HepG2 (cell line): ENCODE data around the gene PYGB. TPM values are rescaled to one million over a fixed set of nuclear protein-coding genes. Genes with fewer than 3 reads are reported as not detected.

Experiments
- ATAC-seq: fragments of 200-7000 bp; cut with Tn5 transposase; 3 replicates; pipeline ENCODE4 v1.9.1; 2020; ENCODE audit warnings: mild to moderate bottlenecking, moderate library complexity
- BruUV-seq: library from RNA; stranded (reverse); fragments of 400-500 nt; replicated peaks from 2 replicates; lab custom pipeline; 2021; lab: Mats Ljungman, UMichigan
- CTCF ChIA-PET: fragments of 300-600 bp; formaldehyde crosslinking; extraction: SDS; loops from one replicate; lab custom pipeline; 2021; ENCODE audit warnings: low total read pairs, inconsistent platforms, low intra/inter-chr PET ratio; lab: Yijun Ruan, JAX
- POLR2A ChIA-PET: fragments of 350-600 bp; sonication (Branson Sonifier 250); formaldehyde crosslinking; loops from one replicate; lab custom pipeline; 2020; ENCODE audit warnings: antibody characterized with exemption, inconsistent platforms; lab: Yijun Ruan, JAX
- DNase-seq: peaks from one replicate; pipeline ENCODE4 v3.0.0-alpha.2; 2015; ENCODE audit warnings: low spot score
- FAIRE-seq: peaks from 3 replicates; lab custom pipeline; 2011; peaks lifted over from hg19 to GRCh38; lab: Jason Lieb, UNC
- H2AFZ ChIP-seq: one replicate; pipeline ENCODE4 v1.6.1; 2011; ENCODE audit warnings: low read length, inconsistent platforms
- H3K27ac ChIP-seq: fragments of 300-600 bp; 3 replicates; pipeline ENCODE4 v1.8.0; 2011; ENCODE audit warnings: mixed run types, mild to moderate bottlenecking, mixed read lengths, low read length, inconsistent platforms; ENCODE audit not compliant: insufficient read depth; ENCODE audit errors: extremely low read length
- H3K27me3 ChIP-seq, 2 experiments: fragments of 200-600 bp in 1 of 2; 2 replicates in 1 of 2; 3 replicates in 1 of 2; pipeline versions ENCODE4 v1.6.0 to v1.8.0; 2011; ENCODE audit warnings: low read length in 2 of 2, mild to moderate bottlenecking in 2 of 2, moderate library complexity in 2 of 2, inconsistent platforms in 1 of 2; ENCODE audit not compliant: insufficient read depth in 2 of 2, control insufficient read depth in 1 of 2
- H3K36me3 ChIP-seq, 2 experiments: fragments of 200-600 bp in 1 of 2; replicated peaks in 1 of 2; 2 replicates in 1 of 2; 3 replicates in 1 of 2; pipeline versions ENCODE4 v1.5.1 to v1.8.0; 2011; ENCODE audit warnings: low read length in 2 of 2, inconsistent platforms in 1 of 2; ENCODE audit not compliant: insufficient read depth in 2 of 2, control insufficient read depth in 1 of 2
- H3K4me1 ChIP-seq: 2 replicates; pipeline ENCODE4 v1.5.1; 2012; ENCODE audit warnings: low read length, inconsistent platforms; ENCODE audit not compliant: insufficient read depth
- H3K4me2 ChIP-seq: 2 replicates; pipeline ENCODE4 v1.6.0; 2011; ENCODE audit warnings: low read depth, low read length, inconsistent platforms
- H3K4me3 ChIP-seq, 3 experiments: fragments of 200-600 bp in 1 of 3; sonication (generic), shearing (Covaris generic) in 1 of 3; replicated peaks in 1 of 3; 2 replicates each; pipeline ENCODE4 v1.5.1; 2011 to 2016; ENCODE audit warnings: low read length in 3 of 3, inconsistent platforms in 2 of 3, low read depth in 2 of 3, mild to moderate bottlenecking in 2 of 3, control low read depth in 1 of 3, mixed read lengths in 1 of 3; ENCODE audit not compliant: insufficient read depth in 1 of 3
- H3K79me2 ChIP-seq: one replicate; pipeline ENCODE4 v1.6.1; 2011; ENCODE audit warnings: low read length, inconsistent platforms; ENCODE audit not compliant: insufficient read depth
- H3K9ac ChIP-seq: 2 replicates; pipeline ENCODE4 v1.6.0; 2011; ENCODE audit warnings: mild to moderate bottlenecking, low read depth, low read length, inconsistent platforms; ENCODE audit not compliant: insufficient read depth
- H3K9me3 ChIP-seq: 2 replicates; pipeline ENCODE4 v1.5.1; 2012; ENCODE audit warnings: mild to moderate bottlenecking, low read length
- H4K20me1 ChIP-seq: 2 replicates; pipeline ENCODE4 v1.6.0; 2011; ENCODE audit warnings: inconsistent platforms, mild to moderate bottlenecking, low read length, moderate library complexity; ENCODE audit not compliant: insufficient read depth
- AGO2 ChIP-seq: fragments of 200-400 bp; formaldehyde crosslinking; optimal IDR thresholded peaks from 2 replicates; pipeline ENCODE3; 2017; ENCODE audit warnings: mild to moderate bottlenecking, low read depth, low read length, moderate library complexity
- AHR ChIP-seq: IDR thresholded peaks from 2 replicates; pipeline ENCODE4 v1.6.1; 2018; ENCODE audit warnings: missing genetic modification reagents, missing compliant biosample characterization
- ARNTL ChIP-seq: sonication (generic); formaldehyde crosslinking; IDR thresholded peaks from 2 replicates; pipeline ENCODE4 v1.4.0; 2020; ENCODE audit warnings: mild to moderate bottlenecking, missing genetic modification reagents
- CENPT ChIP-seq: sonication (generic); formaldehyde crosslinking; IDR thresholded peaks from 2 replicates; pipeline ENCODE4 v1.8.0; 2022; ENCODE audit warnings: low read depth, mild to moderate bottlenecking, moderate library complexity, missing genetic modification reagents
- FOXP1 ChIP-seq, 2 experiments: fragments of 450-650 bp in 1 of 2; IDR thresholded peaks; 2 replicates each; pipeline ENCODE4 v1.6.1; 2017 to 2018; ENCODE audit warnings: antibody characterized with exemption in 1 of 2
- KMT2B ChIP-seq: IDR thresholded peaks from 2 replicates; pipeline ENCODE4 v1.6.1; 2016; ENCODE audit warnings: missing genetic modification reagents, missing compliant biosample characterization
- SP4 ChIP-seq: sonication (generic); formaldehyde crosslinking; IDR thresholded peaks from 2 replicates; pipeline ENCODE4 v1.8.1; 2023; ENCODE audit warnings: mild to moderate bottlenecking, missing genetic modification reagents
- SRSF1 ChIP-seq: fragments of 200-400 bp; formaldehyde crosslinking; optimal IDR thresholded peaks from 2 replicates; pipeline ENCODE3; 2017; ENCODE audit warnings: mild to moderate bottlenecking, low read depth, low read length, moderate library complexity
- ZNF121 ChIP-seq: sonication (generic); formaldehyde crosslinking; IDR thresholded peaks from 2 replicates; pipeline ENCODE4 v1.5.0; 2020; ENCODE audit warnings: mild to moderate bottlenecking, missing genetic modification reagents
- ZNF138 ChIP-seq: sonication (generic); formaldehyde crosslinking; IDR thresholded peaks from 2 replicates; pipeline ENCODE4 v1.5.0; 2020; ENCODE audit warnings: mild to moderate bottlenecking, low read depth, missing genetic modification reagents
- ZNF776 ChIP-seq: sonication (generic); formaldehyde crosslinking; IDR thresholded peaks from 2 replicates; pipeline ENCODE4 v1.4.0; 2020; ENCODE audit warnings: mild to moderate bottlenecking, missing genetic modification reagents
- WGBS: methylation state at CpG from one replicate; pipeline ENCODE4 v1.1.6; 2017; ENCODE audit warnings: low lambda C conversion rate; 5-methylcytosine and 5-hydroxymethylcytosine counted together
- in situ Hi-C: cut with HindIII; loops from 2 replicates; pipeline ENCODE4 v1.10.0; 2017; ENCODE audit warnings: low pct_unique_long_range_greater_than_20kb; ENCODE audit not compliant: extremely low pct_ligation_motif_present
- intact Hi-C: fragments of 100-400 bp; cut with micrococcal nuclease; formaldehyde crosslinking; loops from one replicate; pipeline ENCODE4 v1.10.0; 2022; ENCODE audit not compliant: unreplicated experiment
- polyA plus RNA-seq, 8 experiments: library from polyadenylated mRNA; depleted of rRNA in 3 of 8; stranded (reverse) in 7 of 8; unstranded in 1 of 8; fragments of >200 nt; fragmentation: Illumina TruSeq in 4 of 8; extraction: Trizol in 4 of 8; gene quantifications; 2 replicates each; pipeline versions ENCODE4 v1.2.1 to v1.2.3, GENCODE V29; 2011 to 2016; ENCODE audit warnings: low read depth in 4 of 8, missing spikeins in 1 of 8, mixed read lengths in 1 of 8; ENCODE audit not compliant: insufficient read depth in 1 of 8
- total RNA-seq, 5 experiments: library from RNA; depleted of rRNA; stranded (reverse); fragments of >200 nt; fragmentation: Illumina TruSeq; extraction: Trizol; gene quantifications; 2 replicates each; pipeline ENCODE4 v1.2.3, GENCODE V29; 2016; ENCODE audit warnings: low read depth in 1 of 5
- TF ChIP-seq, protein P1 (sequence below): IDR thresholded peaks from 2 replicates; pipeline ENCODE4 v1.6.1; 2016; ENCODE audit warnings: low read depth, borderline replicate concordance
- TF ChIP-seq, protein P2 (sequence below): sonication (generic); formaldehyde crosslinking; IDR thresholded peaks from 2 replicates; pipeline ENCODE4 v1.8.1; 2023; ENCODE audit warnings: mild to moderate bottlenecking, inconsistent platforms, moderate library complexity, missing genetic modification reagents, borderline replicate concordance
- TF ChIP-seq, protein P3 (sequence below): sonication (generic); formaldehyde crosslinking; IDR thresholded peaks from 2 replicates; pipeline ENCODE4 v1.4.0; 2020; ENCODE audit warnings: mild to moderate bottlenecking, missing genetic modification reagents
- TF ChIP-seq, protein P4 (sequence below): sonication (generic); formaldehyde crosslinking; IDR thresholded peaks from 2 replicates; pipeline ENCODE4 v1.4.0; 2020; ENCODE audit warnings: mild to moderate bottlenecking, missing genetic modification reagents

PYGB gene
- total and polyA plus RNA-seq, 2 of the 13 experiments (the other 11 are each of a cell fraction or from before 2014, with no cell fraction given): 24.2 to 86.3 TPM

DNA sequence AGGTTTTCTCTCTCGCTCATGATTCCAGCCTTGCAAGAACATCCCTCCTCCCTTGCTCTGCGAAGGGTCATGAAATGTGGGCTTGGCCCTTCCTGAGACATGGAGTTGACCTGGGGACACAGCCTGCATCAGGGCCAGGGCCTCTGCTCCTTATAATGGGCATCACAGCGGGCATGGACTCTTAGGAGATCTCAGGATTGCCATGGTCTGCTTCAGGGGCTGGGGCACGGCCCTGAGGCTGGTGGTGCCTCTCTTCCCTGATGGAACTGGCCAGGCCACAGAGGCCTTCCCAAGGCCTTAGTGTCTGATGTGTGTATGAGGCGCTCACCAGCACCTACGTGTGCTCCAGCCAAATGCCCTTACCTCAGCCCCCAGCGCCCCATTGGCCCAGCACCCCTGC lies 28.5 kb upstream of the PYGB start:
- H2AFZ ChIP-seq: no peak overlapping the region
- H4K20me1 ChIP-seq: no peaks in the 10 kb centered on the region
- H3K36me3 ChIP-seq: peaks cover 36 to 64% of the 10 kb centered on the region in 2 experiments
- intact Hi-C loops (no loop called here), in situ Hi-C loops (no loop called here)
- TF ChIP-seq, protein P1, sequence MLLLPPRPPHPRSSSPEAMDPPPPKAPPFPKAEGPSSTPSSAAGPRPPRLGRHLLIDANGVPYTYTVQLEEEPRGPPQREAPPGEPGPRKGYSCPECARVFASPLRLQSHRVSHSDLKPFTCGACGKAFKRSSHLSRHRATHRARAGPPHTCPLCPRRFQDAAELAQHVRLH (CRISPR knock-in tag): no peak
- no peak for TF ChIP-seq KMT2B (CRISPR knock-in tag)
- FAIRE-seq (no peak), DNase-seq (no peak), ATAC-seq (no peak)
- no TSS peak for BruUV-seq
- H3K27me3 ChIP-seq: no peaks in the 10 kb centered on the region
- 100% methylated on average over 7 of the region's 7 CpGs for WGBS
- CTCF ChIA-PET: interaction anchor here (0.9 to 1.3 kb wide), 2 partner anchors 28 to 224 kb away, joined by 3 read pairs; partner anchors contain the start of gene PYGB
- H3K9me3 ChIP-seq: no peaks in the 10 kb centered on the region
- H3K4me2 ChIP-seq: no peak overlapping the region
- peaks cover 27% of the 10 kb centered on the region for H3K4me1 ChIP-seq
- no peaks in the 10 kb centered on the region for H3K79me2 ChIP-seq
- H3K27ac ChIP-seq: no peak overlapping the region
- no peak overlapping the region for H3K4me3 ChIP-seq
- POLR2A ChIA-PET: interaction anchor here (1.1 to 1.9 kb wide), 2 partner anchors 13 to 28 kb away, joined by 3 to 6 read pairs; partner anchors contain the start of gene PYGB
- H3K9ac ChIP-seq: no peak overlapping the region

DNA sequence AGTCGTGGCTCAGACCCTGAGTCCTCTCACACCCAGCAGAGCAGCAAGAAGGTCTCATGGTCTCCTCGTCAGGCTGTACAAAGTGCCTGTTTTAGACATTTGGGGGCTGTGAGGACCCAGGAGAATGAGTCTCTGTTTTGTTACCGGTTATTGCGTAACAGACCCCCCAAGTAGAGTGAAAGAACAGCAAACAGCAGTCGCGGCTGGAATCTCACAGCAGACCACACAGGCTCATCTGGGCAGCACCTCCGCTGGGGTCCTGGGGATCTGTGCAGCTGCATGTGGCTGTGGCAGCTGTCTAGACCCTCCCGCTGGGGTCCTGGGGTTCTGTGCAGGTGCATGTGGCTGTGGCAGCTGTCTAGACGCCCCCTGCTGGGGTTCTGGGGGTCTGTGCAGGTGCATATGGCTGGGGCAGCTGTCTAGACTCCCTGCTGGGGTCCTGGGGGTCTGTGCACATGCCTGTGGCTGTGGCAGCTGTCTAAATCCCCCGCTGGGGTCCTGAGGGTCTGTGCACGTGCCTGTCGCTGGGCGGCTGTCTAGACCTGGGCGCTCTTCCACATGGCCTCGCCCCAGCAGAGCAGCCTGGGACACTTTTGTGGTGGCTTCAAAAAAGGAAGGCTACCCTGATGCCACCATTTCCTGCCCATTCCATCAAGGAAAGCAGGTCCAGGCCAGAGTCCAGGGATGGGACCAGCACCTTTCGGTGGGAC lies 27.7 kb upstream of the PYGB start:
- ChIA-PET CTCF (interaction anchor here (0.9 to 1.3 kb wide), 2 partner anchors 28 to 225 kb away, joined by 3 read pairs; partner anchors contain the start of gene PYGB), POLR2A (no interaction called here)
- Histone ChIP-seq H2AFZ (no peak overlapping the region), H3K79me2 (no peaks in the 10 kb centered on the region), H3K27me3 (no peaks in the 10 kb centered on the region), H3K4me2 (no peak overlapping the region), H3K4me1 (peaks cover 27% of the 10 kb centered on the region), H3K36me3 (peaks cover 32 to 56% of the 10 kb centered on the region in 2 experiments), H3K27ac (no peak overlapping the region), H4K20me1 (no peaks in the 10 kb centered on the region), H3K4me3 (no peak overlapping the region), H3K9me3 (no peaks in the 10 kb centered on the region), H3K9ac (no peak overlapping the region)
- intact Hi-C loops: no loop called here
- FAIRE-seq: peak; percentile 8
- no peak for DNase-seq
- BruUV-seq: no TSS peak
- WGBS: 86% methylated on average over 16 of the region's 16 CpGs
- peak; percentile 28 for ATAC-seq
- in situ Hi-C loops: no loop called here
- no peak for TF ChIP-seq FOXP1 (IDR thresholded peaks at IDR 0.05)
- TF ChIP-seq FOXP1 (CRISPR knock-in tag; IDR thresholded peaks at IDR 0.05): no peak
- no peak for TF ChIP-seq ARNTL (CRISPR knock-in tag)
- 0 out of 2 replicates have a peak, but pooled peaks have one; percentile 2 for TF ChIP-seq ZNF776 (CRISPR knock-in tag)
- TF ChIP-seq, protein P2, sequence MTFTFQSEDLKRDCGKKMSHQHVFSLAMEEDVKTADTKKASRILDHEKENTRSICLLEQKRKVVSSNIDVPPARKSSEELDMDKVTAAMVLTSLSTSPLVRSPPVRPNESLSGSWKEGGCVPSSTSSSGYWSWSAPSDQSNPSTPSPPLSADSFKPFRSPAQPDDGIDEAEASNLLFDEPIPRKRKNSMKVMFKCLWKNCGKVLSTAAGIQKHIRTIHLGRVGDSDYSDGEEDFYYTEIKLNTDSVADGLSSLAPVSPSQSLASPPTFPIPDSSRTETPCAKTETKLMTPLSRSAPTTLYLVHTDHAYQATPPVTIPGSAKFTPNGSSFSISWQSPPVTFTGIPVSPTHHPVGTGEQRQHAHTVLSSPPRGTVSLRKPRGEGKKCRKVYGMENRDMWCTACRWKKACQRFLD: 0 out of 2 replicates have a peak, but pooled peaks have one; percentile 58
- TF ChIP-seq AHR (CRISPR knock-in tag): 0 out of 2 replicates have a peak, but pooled peaks have one; percentile 6
- TF ChIP-seq, protein P3, sequence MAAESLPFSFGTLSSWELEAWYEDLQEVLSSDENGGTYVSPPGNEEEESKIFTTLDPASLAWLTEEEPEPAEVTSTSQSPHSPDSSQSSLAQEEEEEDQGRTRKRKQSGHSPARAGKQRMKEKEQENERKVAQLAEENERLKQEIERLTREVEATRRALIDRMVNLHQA (CRISPR knock-in tag): no peak
- TF ChIP-seq SP4 (CRISPR knock-in tag): no peak
- TF ChIP-seq CENPT (CRISPR knock-in tag): no peak
- TF ChIP-seq SRSF1: peak; percentile 24
- TF ChIP-seq, protein P4, sequence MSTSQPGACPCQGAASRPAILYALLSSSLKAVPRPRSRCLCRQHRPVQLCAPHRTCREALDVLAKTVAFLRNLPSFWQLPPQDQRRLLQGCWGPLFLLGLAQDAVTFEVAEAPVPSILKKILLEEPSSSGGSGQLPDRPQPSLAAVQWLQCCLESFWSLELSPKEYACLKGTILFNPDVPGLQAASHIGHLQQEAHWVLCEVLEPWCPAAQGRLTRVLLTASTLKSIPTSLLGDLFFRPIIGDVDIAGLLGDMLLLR: 0 out of 2 replicates have a peak, but pooled peaks have one; percentile 49
- peak; percentile 56 for TF ChIP-seq ZNF121 (CRISPR knock-in tag)
- TF ChIP-seq ZNF138 (CRISPR knock-in tag): no peak
- peak; percentile 81 for TF ChIP-seq AGO2
